ENCODE results near the gene MACROH2A1. TPM values are rescaled to one million over a fixed set of nuclear protein-coding genes. Genes with fewer than 3 reads are reported as not detected.

The MACROH2A1 gene
- total RNA-seq, 1 donor from 2014 or later, result 181 TPM

DNA sequence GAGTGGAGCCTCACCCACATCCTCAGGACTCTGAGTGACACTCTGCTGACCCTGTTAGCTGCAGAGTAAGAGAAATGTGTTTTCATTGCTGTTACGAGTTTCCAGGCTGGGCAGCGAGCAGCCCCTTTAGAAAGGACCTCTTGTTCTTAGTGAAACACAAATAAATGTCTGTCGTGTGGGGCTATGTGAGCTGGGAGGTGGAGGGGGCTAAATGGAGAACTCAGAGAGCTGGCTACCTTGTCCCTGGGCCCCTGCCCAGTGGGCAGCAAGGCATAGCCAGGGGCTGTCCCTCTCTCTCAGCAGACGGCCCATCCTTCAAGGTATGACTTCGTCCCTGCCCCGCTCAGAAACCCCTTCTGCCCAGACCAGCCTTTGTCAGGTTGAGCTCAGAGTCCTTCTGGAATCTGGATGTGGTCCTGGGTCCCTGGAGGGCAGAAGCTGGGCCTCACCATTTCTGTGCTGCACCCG, 38.0 kb upstream of the MACROH2A1 start:
- DNase-seq (ENCODE audit: low spot score), result no peak
- no peaks in the 10 kb centered on the region for H3K9me3 Mint-ChIP-seq (ENCODE audit: unreplicated experiment)
- H3K27ac Mint-ChIP-seq (ENCODE audit: unreplicated experiment), result no peak overlapping the region

DNA sequence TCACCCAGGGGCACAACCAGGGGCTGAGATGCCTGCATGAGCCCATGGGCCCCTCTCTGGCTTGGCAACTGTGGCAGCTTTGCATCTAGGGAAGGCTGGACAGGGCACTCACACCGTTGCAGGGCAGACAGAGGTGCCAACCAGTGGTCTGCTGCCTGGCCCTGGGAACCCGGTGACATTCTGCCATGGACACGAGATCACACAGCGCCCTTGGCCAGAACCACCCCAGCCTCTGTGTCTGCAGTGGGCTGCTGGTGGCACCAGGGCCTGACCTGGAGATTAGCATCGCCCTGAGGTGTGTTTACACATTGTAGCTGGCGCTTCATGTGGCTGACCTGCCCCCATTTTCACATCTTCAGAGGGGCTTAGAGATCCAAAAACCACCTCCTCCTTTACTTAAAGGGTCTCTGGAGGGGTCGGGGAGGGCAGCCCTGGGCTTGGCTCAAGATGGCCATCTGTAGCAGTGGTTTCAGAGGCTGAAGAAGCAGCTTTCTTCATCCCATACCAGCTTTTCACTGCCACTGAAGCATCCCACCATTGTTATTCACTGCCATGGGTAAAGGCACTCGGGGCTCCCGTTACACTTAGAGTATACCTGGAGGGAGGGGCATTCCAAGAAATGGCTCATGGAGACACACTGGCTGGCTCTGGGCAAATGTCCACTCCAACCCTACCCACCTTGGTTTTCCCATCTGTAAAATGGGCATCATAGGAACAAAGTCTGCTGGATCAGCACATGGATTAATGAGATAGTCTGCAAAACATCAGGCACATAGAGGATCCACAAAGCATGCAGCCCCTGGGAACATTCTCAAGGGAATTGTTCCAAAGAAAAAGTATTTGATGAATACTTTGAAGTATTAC, 36.7 kb upstream of the MACROH2A1 start:
- H3K4me1 Mint-ChIP-seq (ENCODE audit: unreplicated experiment), result peaks cover 12% of the 10 kb centered on the region
- H3K4me3 Mint-ChIP-seq (ENCODE audit: unreplicated experiment), result no peak overlapping the region
- no peak overlapping the region for H3K27ac Mint-ChIP-seq (ENCODE audit: unreplicated experiment)
- peaks cover 2% of the 10 kb centered on the region for H3K27me3 Mint-ChIP-seq (ENCODE audit: unreplicated experiment)
- no peaks in the 10 kb centered on the region for H3K36me3 Mint-ChIP-seq (ENCODE audit: low read depth, unreplicated experiment)
- no peak for DNase-seq (ENCODE audit: low spot score)
- no peaks in the 10 kb centered on the region for H3K9me3 Mint-ChIP-seq (ENCODE audit: unreplicated experiment)
- TF ChIP-seq, protein P1, sequence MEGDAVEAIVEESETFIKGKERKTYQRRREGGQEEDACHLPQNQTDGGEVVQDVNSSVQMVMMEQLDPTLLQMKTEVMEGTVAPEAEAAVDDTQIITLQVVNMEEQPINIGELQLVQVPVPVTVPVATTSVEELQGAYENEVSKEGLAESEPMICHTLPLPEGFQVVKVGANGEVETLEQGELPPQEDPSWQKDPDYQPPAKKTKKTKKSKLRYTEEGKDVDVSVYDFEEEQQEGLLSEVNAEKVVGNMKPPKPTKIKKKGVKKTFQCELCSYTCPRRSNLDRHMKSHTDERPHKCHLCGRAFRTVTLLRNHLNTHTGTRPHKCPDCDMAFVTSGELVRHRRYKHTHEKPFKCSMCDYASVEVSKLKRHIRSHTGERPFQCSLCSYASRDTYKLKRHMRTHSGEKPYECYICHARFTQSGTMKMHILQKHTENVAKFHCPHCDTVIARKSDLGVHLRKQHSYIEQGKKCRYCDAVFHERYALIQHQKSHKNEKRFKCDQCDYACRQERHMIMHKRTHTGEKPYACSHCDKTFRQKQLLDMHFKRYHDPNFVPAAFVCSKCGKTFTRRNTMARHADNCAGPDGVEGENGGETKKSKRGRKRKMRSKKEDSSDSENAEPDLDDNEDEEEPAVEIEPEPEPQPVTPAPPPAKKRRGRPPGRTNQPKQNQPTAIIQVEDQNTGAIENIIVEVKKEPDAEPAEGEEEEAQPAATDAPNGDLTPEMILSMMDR (IDR thresholded peaks at IDR 0.05; ENCODE audit: unreplicated experiment), result no peak

More for the DNA sequence above, 38.0 kb upstream of the MACROH2A1 start:
- peaks cover 15% of the 10 kb centered on the region for H3K4me1 Mint-ChIP-seq (ENCODE audit: unreplicated experiment)
- H3K4me3 Mint-ChIP-seq (ENCODE audit: unreplicated experiment), result no peak overlapping the region
- peaks cover 4% of the 10 kb centered on the region for H3K27me3 Mint-ChIP-seq (ENCODE audit: unreplicated experiment)
- TF ChIP-seq, protein P1 (IDR thresholded peaks at IDR 0.05; ENCODE audit: unreplicated experiment), result no peak
- H3K36me3 Mint-ChIP-seq (ENCODE audit: low read depth, unreplicated experiment), result no peaks in the 10 kb centered on the region

DNA sequence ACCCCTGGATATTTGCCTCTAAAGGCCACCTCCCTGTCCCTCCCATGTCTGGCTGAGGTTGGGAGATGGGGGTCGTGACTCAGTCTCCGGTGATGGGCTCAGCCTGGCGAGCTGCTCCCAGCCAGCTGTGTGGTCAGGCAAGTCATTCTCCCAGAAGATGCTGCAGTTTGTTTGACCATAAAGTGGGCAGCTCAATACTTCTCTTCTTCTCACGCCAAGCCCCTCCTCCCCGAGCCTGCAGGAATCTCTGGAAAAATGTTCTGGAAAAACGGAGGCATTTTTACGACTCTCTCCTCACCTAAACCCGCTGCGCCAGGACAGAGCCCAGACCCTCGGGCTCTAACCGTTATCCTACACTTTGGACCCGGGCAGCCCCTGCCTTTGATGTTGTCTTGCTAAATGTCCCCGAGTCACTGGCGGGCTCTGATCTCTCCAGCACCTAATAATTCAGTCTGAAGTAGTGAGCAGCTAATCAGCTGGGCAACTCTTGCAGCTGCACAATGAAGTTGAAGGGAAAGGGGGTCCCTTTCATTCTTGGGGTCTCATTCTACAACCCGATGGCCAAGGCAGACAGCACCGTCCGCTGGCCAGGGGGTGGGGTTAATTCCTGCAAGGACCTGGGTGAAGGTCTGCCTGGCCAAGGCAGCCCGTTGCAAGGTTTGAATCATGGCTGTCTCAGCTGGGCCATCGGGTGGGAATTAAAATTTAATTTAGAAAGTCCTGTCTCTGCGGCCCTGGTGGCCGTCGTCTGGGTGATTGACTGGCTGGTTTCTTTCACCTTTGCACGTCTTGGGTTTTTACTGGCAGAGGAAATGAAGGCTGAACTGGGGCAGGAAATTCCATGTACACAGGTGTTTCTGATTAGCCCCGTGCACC, 35.8 kb upstream of the MACROH2A1 start:
- no peak for DNase-seq (ENCODE audit: low spot score)
- TF ChIP-seq, protein P1 (IDR thresholded peaks at IDR 0.05; ENCODE audit: unreplicated experiment), result no peak
- H3K36me3 Mint-ChIP-seq (ENCODE audit: low read depth, unreplicated experiment), result no peaks in the 10 kb centered on the region
- no peak overlapping the region for H3K4me3 Mint-ChIP-seq (ENCODE audit: unreplicated experiment)
- H3K27ac Mint-ChIP-seq (ENCODE audit: unreplicated experiment), result no peak overlapping the region
- no peaks in the 10 kb centered on the region for H3K9me3 Mint-ChIP-seq (ENCODE audit: unreplicated experiment)
- H3K4me1 Mint-ChIP-seq (ENCODE audit: unreplicated experiment), result peaks cover 12% of the 10 kb centered on the region
- H3K27me3 Mint-ChIP-seq (ENCODE audit: unreplicated experiment), result peaks cover 2% of the 10 kb centered on the region

DNA sequence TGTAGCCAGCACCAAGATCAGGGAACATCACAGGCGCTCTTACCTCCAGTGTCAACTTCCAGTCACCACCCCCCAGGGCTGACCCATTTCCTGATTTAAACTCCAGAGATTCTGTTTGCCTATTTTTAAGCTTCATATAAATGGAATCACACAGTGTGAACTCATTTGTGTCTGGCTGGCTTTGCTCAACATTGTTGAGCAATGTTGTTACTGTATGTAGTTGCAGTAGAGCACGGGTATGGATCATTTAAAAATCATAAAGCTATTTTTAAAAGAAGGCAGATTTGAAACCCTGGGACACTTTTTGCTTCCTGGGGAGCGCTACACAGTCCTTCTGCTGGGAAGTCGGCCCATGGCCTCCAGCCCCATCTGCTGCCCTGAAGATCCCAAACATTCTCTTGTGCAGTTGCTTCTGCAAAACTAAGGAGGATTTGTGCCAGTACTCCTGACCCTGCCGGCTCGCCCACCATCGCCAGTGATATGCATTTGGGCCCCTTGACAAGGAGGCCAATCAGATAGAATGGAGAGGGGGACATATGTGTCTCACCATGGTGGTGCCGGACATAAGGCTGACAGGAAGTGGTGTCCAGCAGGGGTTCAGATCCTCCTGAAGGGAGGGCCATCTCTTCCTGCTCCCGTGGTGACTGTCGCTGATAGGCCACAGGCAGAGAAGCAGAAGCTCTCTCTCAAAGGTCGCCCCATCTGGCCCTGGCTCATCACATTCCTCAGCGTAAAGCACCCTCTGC, 34.8 kb upstream of the MACROH2A1 start:
- no peak overlapping the region for H3K27ac Mint-ChIP-seq (ENCODE audit: unreplicated experiment)

More for the DNA sequence above, 34.8 kb upstream of the MACROH2A1 start:
- peaks cover 12% of the 10 kb centered on the region for H3K4me1 Mint-ChIP-seq (ENCODE audit: unreplicated experiment)
- H3K36me3 Mint-ChIP-seq (ENCODE audit: low read depth, unreplicated experiment), result peaks cover 2% of the 10 kb centered on the region
- DNase-seq (ENCODE audit: low spot score), result no peak
- no peak overlapping the region for H3K4me3 Mint-ChIP-seq (ENCODE audit: unreplicated experiment)
- peaks cover under 1% of the 10 kb centered on the region for H3K27me3 Mint-ChIP-seq (ENCODE audit: unreplicated experiment)
- TF ChIP-seq, protein P1 (IDR thresholded peaks at IDR 0.05; ENCODE audit: unreplicated experiment), result no peak
- no peaks in the 10 kb centered on the region for H3K9me3 Mint-ChIP-seq (ENCODE audit: unreplicated experiment)

Measured in endothelial cell (in vitro differentiated cells).